Measurements from ENCODE around the gene ZNF329. TPM values are rescaled to one million over a fixed set of nuclear protein-coding genes. Genes with fewer than 3 reads are reported as not detected.

ZNF329 gene
- total and polyA plus RNA-seq, 2 of the 13 experiments (the other 11 are each of a cell fraction or from before 2014, with no cell fraction given), result 3.8 to 9.6 TPM

DNA sequence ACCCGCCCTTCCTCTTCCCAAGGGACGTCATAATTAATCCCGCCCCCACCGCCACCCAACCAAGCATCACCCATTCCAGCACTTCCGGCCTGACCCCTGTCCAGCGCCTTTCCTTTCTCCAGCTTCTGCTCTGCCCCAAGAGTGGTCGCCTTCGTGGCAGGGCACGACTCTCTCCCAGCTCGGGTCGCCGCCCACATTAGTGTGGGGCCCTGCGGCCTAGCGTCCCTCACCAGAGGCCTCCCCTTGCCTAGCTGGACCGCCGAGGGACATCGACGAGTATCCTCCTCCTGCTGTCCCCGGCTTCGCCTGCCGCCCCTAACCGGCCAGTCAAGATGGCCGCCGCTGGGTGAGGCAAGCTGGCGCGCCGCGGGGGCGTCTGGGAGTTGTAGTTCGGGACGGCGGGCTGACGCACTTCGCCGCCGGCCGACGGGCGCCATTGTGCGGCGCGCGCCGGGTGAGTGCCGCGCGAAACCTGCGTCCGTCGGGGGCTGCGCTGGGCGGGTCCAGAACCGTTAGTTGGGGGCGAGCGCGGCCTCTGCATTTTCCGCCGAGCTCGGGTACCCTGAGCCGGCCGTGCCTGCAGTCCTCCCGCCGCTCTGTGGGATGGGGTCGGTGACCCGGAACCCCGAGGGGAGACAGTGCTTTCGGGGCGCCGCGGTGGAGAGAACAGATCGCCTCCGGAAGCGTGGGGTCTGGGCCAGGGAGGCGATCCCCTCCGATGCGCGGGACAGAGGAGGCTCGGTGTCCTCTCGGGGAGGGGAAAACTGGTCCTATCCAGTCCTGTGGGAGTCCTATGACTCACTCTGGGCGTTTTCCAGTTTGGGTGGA lies 32.6 kb upstream of the ZNF329 start, which contains the start of gene ZNF274 (continued):
- peak; percentile 84; the same call in 1 of the 2 replicates for TF ChIP-seq ZNF780A (CRISPR knock-in tag; IDR thresholded peaks at IDR 0.05)
- TF ChIP-seq ZNF577 (CRISPR knock-in tag; IDR thresholded peaks at IDR 0.05; ENCODE audit: borderline replicate concordance, low read depth), result no peak
- TF ChIP-seq ZC3H13 (CRISPR knock-in tag; IDR thresholded peaks at IDR 0.05), result peak; percentile 92
- TF ChIP-seq TBP (CRISPR knock-in tag; IDR thresholded peaks at IDR 0.05), result no peak
- TF ChIP-seq ZNF512 (CRISPR knock-in tag; IDR thresholded peaks at IDR 0.05), result no peak
- TF ChIP-seq HCFC1 (IDR thresholded peaks at IDR 0.05; ENCODE audit: low read depth, low read length), result peak; percentile 90
- no peak for TF ChIP-seq KLF12 (CRISPR knock-in tag; IDR thresholded peaks at IDR 0.05; ENCODE audit: borderline replicate concordance)
- TF ChIP-seq KDM3A (CRISPR knock-in tag; IDR thresholded peaks at IDR 0.05; ENCODE audit: low read depth), result no peak; the same call in 1 of the 2 replicates
- TF ChIP-seq CENPBD1 (CRISPR knock-in tag; IDR thresholded peaks at IDR 0.05; ENCODE audit: borderline replicate concordance, low read depth), result no peak
- TF ChIP-seq STAT5B (CRISPR knock-in tag; IDR thresholded peaks at IDR 0.05), result no peak
- no peak for TF ChIP-seq SMYD3 (CRISPR knock-in tag; IDR thresholded peaks at IDR 0.05)
- no peak; the same call in none of the 2 replicates for TF ChIP-seq MXD4 (CRISPR knock-in tag; IDR thresholded peaks at IDR 0.05)
- peak in 1 of 2 experiments; percentile 93; a peak in 2 of 4 replicates for TF ChIP-seq ATF4 (CRISPR knock-in tag; IDR thresholded peaks at IDR 0.05)
- no peak for TF ChIP-seq MIER3 (CRISPR knock-in tag; IDR thresholded peaks at IDR 0.05; ENCODE audit: borderline replicate concordance)
- TF ChIP-seq RFX3 (CRISPR knock-in tag; IDR thresholded peaks at IDR 0.05), result no peak
- peak; percentile 81; the same call in 1 of the 2 replicates for TF ChIP-seq IRX3 (CRISPR knock-in tag; IDR thresholded peaks at IDR 0.05; ENCODE audit: borderline replicate concordance, low read depth)
- TF ChIP-seq, protein P1, sequence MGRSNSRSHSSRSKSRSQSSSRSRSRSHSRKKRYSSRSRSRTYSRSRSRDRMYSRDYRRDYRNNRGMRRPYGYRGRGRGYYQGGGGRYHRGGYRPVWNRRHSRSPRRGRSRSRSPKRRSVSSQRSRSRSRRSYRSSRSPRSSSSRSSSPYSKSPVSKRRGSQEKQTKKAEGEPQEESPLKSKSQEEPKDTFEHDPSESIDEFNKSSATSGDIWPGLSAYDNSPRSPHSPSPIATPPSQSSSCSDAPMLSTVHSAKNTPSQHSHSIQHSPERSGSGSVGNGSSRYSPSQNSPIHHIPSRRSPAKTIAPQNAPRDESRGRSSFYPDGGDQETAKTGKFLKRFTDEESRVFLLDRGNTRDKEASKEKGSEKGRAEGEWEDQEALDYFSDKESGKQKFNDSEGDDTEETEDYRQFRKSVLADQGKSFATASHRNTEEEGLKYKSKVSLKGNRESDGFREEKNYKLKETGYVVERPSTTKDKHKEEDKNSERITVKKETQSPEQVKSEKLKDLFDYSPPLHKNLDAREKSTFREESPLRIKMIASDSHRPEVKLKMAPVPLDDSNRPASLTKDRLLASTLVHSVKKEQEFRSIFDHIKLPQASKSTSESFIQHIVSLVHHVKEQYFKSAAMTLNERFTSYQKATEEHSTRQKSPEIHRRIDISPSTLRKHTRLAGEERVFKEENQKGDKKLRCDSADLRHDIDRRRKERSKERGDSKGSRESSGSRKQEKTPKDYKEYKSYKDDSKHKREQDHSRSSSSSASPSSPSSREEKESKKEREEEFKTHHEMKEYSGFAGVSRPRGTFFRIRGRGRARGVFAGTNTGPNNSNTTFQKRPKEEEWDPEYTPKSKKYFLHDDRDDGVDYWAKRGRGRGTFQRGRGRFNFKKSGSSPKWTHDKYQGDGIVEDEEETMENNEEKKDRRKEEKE (IDR thresholded peaks at IDR 0.05), result no peak
- TF ChIP-seq ZNF230 (CRISPR knock-in tag; IDR thresholded peaks at IDR 0.05), result no peak; the same call in 1 of the 2 replicates
- no peak for TF ChIP-seq SP5 (CRISPR knock-in tag; IDR thresholded peaks at IDR 0.05; ENCODE audit: borderline replicate concordance, low read depth)
- no peak for TF ChIP-seq ZFP1 (CRISPR knock-in tag; IDR thresholded peaks at IDR 0.05)
- no peak for TF ChIP-seq HMG20A (CRISPR knock-in tag; IDR thresholded peaks at IDR 0.05; ENCODE audit: borderline replicate concordance)
- peak; percentile 54; the same call in 1 of the 2 replicates for TF ChIP-seq GATA4 (IDR thresholded peaks at IDR 0.05; ENCODE audit: borderline replicate concordance, low read depth)
